Activated gamma-delta T cell (primary cell): ENCODE measurements around the gene RFTN2.
"Not testable (repeated sequence)": the region's sequence is repeated elsewhere in the genome, so short reads cannot be mapped to it uniquely, and the experiment has no call there.

Source experiments
- DNase-seq: peaks from one replicate; lab custom pipeline; 2025; lab: John Stamatoyannopoulos, UW
- total RNA-seq, 2 donors: gene quantifications; one replicate each; lab custom pipeline; 2026; lab: John Stamatoyannopoulos, UW

Gene RFTN2
- 0 to 0.10 reads per million in 2 donors for total RNA-seq

- DNase-seq: no peak
These were observed at the start of gene RFTN2 for GRCh38 chr2:197675246-197675645. TSS of gene RFTN2 (minus strand) at chr2:197675587. CDS start at chr2:197675458, 129 bp downstream.

DNA sequence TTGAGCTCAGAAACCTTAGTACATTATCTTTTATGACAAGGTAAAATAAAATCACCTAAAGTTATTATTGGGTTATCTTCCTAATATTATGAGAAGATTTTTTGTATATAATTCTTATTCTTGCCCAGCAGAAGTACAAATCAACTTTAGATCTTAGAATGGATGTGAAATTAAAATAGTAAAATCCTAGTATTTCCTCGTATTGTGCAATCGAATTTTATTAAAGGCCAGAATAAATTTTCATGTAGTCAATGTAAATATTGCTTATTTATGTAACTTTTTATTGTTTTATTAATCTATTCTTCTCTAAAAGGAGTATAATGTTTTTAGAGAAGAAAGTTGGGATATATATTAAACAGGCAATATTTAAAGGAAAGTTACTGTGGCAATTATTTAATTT, 42.5 kb upstream of the RFTN2 start:
- no peak for DNase-seq

DNA sequence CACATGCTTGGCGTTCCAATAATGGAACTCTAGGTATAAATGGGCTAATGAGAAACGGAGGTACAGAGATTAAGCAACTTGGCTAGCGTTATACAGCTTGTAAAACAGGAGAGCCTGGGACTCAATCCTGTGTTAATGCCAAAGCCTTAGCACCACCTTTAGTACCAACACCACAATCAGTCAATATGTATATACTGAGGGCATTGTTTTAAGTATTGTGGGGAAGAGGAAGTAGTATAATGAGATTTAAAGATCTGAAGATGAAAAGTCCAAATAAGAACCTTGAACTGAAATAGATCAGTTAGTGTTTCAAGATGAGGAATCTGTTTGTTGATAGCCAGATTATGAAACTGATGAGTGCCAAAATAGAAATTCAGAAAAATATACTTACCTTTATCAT, 37.9 kb upstream of the RFTN2 start:
- DNase-seq: no peak

GRCh38 chr2:197711578-197711977, 36.2 kb upstream of the RFTN2 start:
- no peak for DNase-seq

DNA sequence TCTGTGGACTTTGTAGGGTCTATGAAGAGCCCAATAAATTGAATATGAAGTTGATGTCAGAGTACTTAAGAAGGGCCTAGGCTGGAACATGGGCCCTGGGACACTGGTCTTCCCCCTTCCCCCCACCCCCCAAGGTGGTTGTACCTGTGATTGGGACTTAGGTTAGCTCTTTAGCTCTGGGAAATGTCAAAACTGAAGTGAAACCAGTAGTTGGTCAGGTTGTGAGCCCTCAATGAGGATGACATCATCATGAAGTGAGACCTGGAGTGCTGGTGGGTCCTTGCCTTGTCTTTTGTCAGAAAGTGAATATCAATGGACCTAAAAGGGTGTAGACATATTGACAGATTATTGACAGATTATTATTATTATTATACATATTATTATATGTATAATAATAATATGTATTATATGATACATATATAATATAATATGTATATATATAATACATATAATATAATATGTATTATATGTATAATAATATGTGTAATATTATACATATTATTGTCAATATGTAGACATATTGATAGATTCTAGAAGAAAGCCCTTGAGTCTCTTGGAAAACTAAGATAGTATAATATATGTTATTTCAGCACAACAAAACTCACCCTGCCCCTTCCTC, 35.1 kb upstream of the RFTN2 start:
- DNase-seq: no peak

DNA sequence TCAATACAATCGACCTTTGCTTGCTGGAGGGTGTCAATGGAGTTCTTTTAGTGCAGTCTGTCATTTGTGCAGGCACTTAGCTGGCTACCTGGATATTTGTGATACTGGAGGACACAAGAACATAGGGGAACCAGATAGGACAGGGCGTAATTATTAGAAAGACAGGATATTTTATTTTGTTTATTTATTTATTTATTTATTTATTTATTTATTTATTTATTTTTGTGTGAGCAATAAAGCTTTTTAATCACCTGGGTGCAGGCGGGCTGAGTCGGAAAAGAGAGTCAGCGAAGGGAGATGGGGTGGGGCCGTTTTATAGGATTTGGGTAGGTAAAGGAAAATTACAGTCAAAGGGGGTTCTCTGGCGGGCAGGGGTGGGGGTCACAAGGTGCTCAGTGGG, 33.8 kb upstream of the RFTN2 start:
- DNase-seq: not testable (repeated sequence)

DNA sequence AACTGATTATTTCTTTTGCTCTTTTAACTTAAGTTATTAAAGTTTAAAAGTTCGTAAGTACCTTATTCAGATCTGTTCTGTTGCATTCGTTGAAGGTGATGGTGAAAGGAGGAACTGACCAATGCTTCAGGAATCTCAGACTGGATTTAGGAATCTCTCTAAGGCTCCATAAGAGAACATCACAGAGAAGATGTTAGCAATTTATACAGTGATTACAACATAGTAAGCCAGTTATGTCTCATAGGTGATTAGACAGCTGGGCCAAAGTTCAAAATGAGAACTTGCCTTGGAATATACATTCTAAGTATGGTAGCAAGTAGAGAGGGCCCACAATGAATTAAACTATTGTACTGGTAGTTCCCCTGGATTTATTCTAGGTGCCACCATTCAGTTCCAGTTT, 32.9 kb upstream of the RFTN2 start:
- DNase-seq: no peak

- DNase-seq: no peak
These were observed 32.2 kb upstream of the RFTN2 start for GRCh38 chr2:197707316-197708213.

GRCh38 chr2:197706839-197707207, 31.4 kb upstream of the RFTN2 start:
- DNase-seq: no peak

GRCh38 chr2:197705912-197706838, 30.8 kb upstream of the RFTN2 start:
- no peak for DNase-seq

GRCh38 chr2:197705121-197705911, 29.9 kb upstream of the RFTN2 start, which contains the start of gene MARS2:
TSS of gene MARS2 (plus strand) at chr2:197705369. CDS start at chr2:197705406, 37 bp downstream.
- DNase-seq: peak; percentile 93

GRCh38 chr2:197704434-197705120, 29.2 kb upstream of the RFTN2 start:
- DNase-seq: no peak

DNA sequence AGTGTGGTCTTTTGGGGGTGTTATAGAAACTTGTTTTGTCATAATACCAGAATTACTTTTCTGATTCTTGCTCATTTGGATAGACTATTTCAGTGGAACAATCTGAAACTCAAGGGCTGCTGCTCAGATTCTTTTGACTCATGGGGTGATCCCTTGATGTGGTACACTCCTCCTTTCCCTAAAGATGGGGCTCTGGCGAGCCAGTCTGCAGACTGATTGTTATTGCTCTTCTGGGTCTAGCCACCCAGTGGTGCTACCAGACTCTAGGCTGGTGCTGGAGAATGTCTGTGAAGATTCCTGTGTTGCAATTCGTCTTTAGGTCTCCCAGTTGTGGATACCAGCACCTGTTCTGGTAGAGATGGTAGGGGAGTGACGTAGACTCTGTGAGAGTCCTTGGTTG, 25.6 kb upstream of the RFTN2 start:
- DNase-seq: no peak

- DNase-seq: not testable (repeated sequence)
These were observed 24.3 kb upstream of the RFTN2 start for GRCh38 chr2:197699724-197700123.

DNA sequence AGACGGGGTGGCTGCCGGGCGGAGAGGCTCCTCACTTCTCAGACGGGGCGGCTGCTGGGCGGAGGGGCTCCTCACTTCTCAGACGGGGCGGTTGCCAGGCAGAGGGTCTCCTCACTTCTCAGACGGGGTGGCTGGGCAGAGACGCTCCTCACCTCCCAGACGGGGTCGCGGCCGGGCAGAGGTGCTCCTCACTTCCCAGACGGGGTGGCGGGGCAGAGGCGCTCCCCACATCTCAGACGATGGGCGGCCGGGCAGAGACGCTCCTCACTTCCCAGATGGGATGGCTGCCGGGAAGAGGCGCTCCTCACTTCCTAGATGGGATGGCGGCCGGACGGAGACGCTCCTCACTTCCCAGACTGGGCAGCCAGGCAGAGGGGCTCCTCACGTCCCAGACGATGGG, 21.2 kb upstream of the RFTN2 start:
- not testable (repeated sequence) for DNase-seq

GRCh38 chr2:197695971-197696370, 20.6 kb upstream of the RFTN2 start:
- not testable (repeated sequence) for DNase-seq

- DNase-seq: not testable (repeated sequence)
These were observed 19.8 kb upstream of the RFTN2 start for GRCh38 chr2:197695206-197695605.

DNA sequence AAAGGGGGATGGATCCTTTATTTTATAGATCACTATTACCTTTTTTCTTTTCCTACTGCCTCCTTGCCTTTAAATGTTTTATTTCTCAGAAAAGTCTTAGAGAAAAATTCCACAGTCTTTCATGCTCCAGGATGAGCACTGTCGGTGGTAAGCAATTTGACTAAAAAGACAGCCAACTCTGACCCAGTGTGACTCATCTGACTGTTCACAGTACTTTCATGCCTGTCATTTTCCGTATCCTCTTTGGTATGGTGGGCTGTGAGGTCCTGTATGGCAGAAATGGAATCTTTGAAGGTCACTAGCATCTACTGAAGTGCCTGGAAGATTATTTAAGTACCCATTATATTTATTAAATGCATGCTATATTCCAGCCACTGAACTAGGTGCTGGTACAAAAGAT, 2.1 kb upstream of the RFTN2 start:
- DNase-seq: no peak

GRCh38 chr2:197677056-197677455, 1.7 kb upstream of the RFTN2 start:
- DNase-seq: no peak

DNA sequence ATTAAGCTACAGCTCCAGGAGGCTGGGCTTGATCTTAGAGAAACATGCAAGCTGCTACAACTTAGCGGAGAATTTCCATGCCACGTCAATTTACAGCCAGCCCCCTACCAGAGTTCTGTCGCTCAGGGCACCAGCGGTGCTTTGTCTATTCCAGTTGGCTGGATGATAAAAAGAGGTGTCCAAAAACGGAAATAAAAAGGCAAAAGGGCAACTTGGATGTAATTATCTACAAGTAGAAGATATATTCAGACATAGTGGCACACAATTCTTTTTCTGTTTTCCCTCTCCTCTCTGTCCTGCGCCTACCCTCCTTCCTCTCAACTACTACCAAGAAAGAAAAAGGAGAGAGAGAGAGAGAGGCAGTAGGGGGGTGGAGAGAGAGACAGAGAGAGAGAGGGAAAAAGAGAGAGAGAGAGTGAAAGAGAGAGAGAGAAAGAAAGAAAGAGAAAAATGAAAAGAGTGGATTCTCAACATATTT, 363 bp upstream of the RFTN2 start:
- DNase-seq: no peak
